ENCODE measurements around the gene HPSE2. TPM values are rescaled to one million over a fixed set of nuclear protein-coding genes. Genes with fewer than 3 reads are reported as not detected.

The HPSE2 gene
- total RNA-seq, 1 donor from 2014 or later, result not detected

GRCh38 chr10:98627711-98628110 is 607.9 kb downstream of the HPSE2 start:
- H3K9me3 Mint-ChIP-seq, result no peaks in the 10 kb centered on the region
- no peak overlapping the region for H3K4me3 Mint-ChIP-seq
- DNase-seq (ENCODE audit: low read depth, low spot score), result no peak
- TF ChIP-seq, protein P1, sequence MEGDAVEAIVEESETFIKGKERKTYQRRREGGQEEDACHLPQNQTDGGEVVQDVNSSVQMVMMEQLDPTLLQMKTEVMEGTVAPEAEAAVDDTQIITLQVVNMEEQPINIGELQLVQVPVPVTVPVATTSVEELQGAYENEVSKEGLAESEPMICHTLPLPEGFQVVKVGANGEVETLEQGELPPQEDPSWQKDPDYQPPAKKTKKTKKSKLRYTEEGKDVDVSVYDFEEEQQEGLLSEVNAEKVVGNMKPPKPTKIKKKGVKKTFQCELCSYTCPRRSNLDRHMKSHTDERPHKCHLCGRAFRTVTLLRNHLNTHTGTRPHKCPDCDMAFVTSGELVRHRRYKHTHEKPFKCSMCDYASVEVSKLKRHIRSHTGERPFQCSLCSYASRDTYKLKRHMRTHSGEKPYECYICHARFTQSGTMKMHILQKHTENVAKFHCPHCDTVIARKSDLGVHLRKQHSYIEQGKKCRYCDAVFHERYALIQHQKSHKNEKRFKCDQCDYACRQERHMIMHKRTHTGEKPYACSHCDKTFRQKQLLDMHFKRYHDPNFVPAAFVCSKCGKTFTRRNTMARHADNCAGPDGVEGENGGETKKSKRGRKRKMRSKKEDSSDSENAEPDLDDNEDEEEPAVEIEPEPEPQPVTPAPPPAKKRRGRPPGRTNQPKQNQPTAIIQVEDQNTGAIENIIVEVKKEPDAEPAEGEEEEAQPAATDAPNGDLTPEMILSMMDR (conservative IDR thresholded peaks at IDR 0.05), result no peak
- no peaks in the 10 kb centered on the region for H3K36me3 Mint-ChIP-seq (ENCODE audit: low read depth)
- H3K27me3 Mint-ChIP-seq (ENCODE audit: low read depth), result peaks cover 6% of the 10 kb centered on the region
- no peak overlapping the region for H3K27ac Mint-ChIP-seq (ENCODE audit: unreplicated experiment)
- no peaks in the 10 kb centered on the region for H3K4me1 Mint-ChIP-seq

DNA sequence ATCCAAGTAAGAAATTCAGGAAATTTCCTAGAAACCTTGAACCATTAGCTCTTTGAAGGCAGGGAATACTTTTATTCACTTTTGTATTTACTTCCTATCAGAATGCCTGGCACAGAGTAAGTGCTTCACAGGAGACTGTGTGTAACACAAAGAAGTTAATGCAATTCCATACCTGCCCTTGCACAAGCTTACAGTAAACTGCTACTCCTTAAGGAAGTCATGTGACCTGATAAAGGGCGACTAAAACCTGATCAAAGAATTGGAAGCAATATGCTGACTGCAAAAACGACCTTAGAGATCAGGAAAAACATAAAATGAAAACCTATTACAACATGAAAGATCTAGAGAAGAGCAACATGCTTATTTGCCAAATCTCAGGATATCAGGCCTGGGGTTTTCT is 610.7 kb downstream of the HPSE2 start:
- Mint-ChIP-seq H3K36me3 (ENCODE audit: low read depth) (no peaks in the 10 kb centered on the region), H3K4me1 (no peaks in the 10 kb centered on the region), H3K27ac (ENCODE audit: unreplicated experiment) (no peak overlapping the region), H3K9me3 (no peaks in the 10 kb centered on the region), H3K4me3 (no peak overlapping the region), H3K27me3 (ENCODE audit: low read depth) (peaks cover 6% of the 10 kb centered on the region)
- no peak for DNase-seq (ENCODE audit: low read depth, low spot score)
- TF ChIP-seq, protein P1 (conservative IDR thresholded peaks at IDR 0.05), result no peak

DNA sequence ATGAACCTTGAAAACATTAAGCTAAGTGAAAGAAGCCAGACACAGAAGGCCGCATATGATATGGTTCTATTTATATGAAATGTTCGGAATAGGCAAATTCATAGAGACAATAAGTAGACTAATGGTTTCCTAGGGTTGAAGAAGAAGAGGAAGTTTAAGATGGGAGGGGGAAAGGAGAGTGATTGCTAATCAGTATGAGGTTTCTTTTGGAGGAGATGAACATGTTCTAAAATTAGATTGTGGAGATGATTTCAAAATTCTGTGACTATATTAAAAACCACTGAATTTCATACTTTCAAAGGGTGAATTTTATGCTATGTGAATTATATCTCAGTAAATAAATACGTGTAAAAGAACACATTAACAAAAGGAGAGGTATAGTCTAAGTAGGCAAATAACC is 612.5 kb downstream of the HPSE2 start:
- Mint-ChIP-seq H3K4me3 (no peak overlapping the region), H3K27ac (ENCODE audit: unreplicated experiment) (no peak overlapping the region), H3K4me1 (no peaks in the 10 kb centered on the region), H3K36me3 (ENCODE audit: low read depth) (no peaks in the 10 kb centered on the region), H3K27me3 (ENCODE audit: low read depth) (peaks cover 2% of the 10 kb centered on the region), H3K9me3 (no peaks in the 10 kb centered on the region)
- no peak for DNase-seq (ENCODE audit: low read depth, low spot score)
- TF ChIP-seq, protein P1 (conservative IDR thresholded peaks at IDR 0.05), result no peak

DNA sequence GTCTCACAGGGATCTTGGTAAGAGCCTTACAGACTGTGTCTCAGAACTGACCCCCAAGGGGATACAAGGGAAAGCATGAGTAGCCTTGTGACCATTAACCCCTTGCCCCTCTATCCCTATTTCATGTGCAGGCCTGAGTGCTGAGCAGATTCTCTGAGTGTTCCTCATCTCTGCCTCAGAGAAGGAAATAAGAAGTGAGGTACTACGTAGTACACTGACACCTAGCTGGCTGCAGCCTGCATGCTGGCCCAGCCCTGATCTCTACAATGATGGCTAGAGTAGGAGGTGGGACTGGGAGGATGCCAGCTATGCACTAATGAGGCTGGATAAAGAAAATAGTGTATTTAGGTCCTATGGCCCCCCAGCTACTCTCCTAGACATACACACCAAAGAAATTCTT is 614.0 kb downstream of the HPSE2 start:
- Mint-ChIP-seq H3K36me3 (ENCODE audit: low read depth) (no peaks in the 10 kb centered on the region), H3K27ac (ENCODE audit: unreplicated experiment) (no peak overlapping the region), H3K4me1 (no peaks in the 10 kb centered on the region), H3K4me3 (no peak overlapping the region), H3K9me3 (no peaks in the 10 kb centered on the region), H3K27me3 (ENCODE audit: low read depth) (no peaks in the 10 kb centered on the region)
- TF ChIP-seq, protein P1 (conservative IDR thresholded peaks at IDR 0.05), result no peak
- DNase-seq (ENCODE audit: low read depth, low spot score), result no peak

DNA sequence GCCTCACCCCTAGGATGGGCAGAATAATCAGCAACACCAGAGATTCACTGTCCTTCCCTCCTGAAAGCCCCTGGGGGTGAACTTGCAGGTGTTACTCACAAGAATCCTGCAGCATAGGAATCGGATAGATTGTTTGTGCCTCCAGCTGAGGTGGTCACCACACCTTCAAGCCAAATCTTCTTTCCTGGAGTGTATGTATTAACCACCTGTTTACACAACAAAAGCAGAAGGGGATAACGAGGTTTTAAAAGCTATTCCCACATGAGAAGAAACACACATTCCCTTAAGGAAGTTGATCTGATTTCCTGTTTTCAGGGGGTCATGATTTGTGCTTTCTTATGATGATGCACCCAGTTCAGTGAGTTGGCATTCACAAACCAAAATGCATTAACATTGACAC is 615.1 kb downstream of the HPSE2 start:
- Mint-ChIP-seq H3K4me3 (no peak overlapping the region), H3K27me3 (ENCODE audit: low read depth) (peaks cover 4% of the 10 kb centered on the region), H3K4me1 (no peaks in the 10 kb centered on the region), H3K9me3 (no peaks in the 10 kb centered on the region), H3K36me3 (ENCODE audit: low read depth) (no peaks in the 10 kb centered on the region), H3K27ac (ENCODE audit: unreplicated experiment) (no peak overlapping the region)
- no peak for DNase-seq (ENCODE audit: low read depth, low spot score)
- TF ChIP-seq, protein P1 (conservative IDR thresholded peaks at IDR 0.05), result no peak

DNA sequence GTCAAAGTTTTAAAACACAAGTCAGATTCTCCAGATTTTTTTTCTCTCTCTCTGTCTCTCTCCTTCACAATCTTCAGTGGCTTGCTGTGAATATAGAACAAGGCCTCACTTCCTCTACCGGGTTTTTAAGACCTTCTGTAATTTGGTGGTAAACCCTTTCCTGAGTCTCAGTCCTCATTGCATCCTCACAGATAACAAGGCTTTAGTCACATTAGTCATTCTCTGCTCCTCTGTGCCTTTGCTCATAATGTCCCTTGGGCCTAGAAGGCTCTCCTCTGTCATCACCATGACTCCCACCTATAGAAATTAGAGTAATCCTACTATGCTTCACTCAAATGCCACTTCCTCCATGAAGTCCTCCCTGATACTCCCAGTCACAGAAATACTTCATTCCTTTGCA is 616.2 kb downstream of the HPSE2 start:
- Mint-ChIP-seq H3K36me3 (ENCODE audit: low read depth) (no peaks in the 10 kb centered on the region), H3K27ac (ENCODE audit: unreplicated experiment) (no peak overlapping the region), H3K4me1 (no peaks in the 10 kb centered on the region), H3K27me3 (ENCODE audit: low read depth) (peaks cover 4% of the 10 kb centered on the region), H3K9me3 (no peaks in the 10 kb centered on the region), H3K4me3 (no peak overlapping the region)
- DNase-seq (ENCODE audit: low read depth, low spot score), result no peak
- TF ChIP-seq, protein P1 (conservative IDR thresholded peaks at IDR 0.05), result no peak
